Mesendoderm (in vitro differentiated cells): Measurements from ENCODE around the gene SGPP2.

ENCODE experiments used
- DNase-seq: peaks from one replicate; pipeline ENCODE4 v3.0.0; 2013
- H2AK5ac ChIP-seq: 2 replicates; pipeline ENCODE4 v1.6.1; 2013; ENCODE audit warnings: low read length, inconsistent platforms
- H2BK120ac ChIP-seq: 2 replicates; pipeline ENCODE4 v1.6.1; 2013; ENCODE audit warnings: low read depth, mild to moderate bottlenecking, low read length, moderate library complexity, mixed read lengths
- H2BK15ac ChIP-seq: replicated peaks from 2 replicates; pipeline ENCODE4 v1.6.1; 2013; ENCODE audit warnings: low read depth, mild to moderate bottlenecking, moderate library complexity
- H2BK5ac ChIP-seq: 2 replicates; pipeline ENCODE4 v1.6.1; 2013; ENCODE audit warnings: low read length, inconsistent platforms
- H3K18ac ChIP-seq: 2 replicates; pipeline ENCODE4 v1.6.1; 2013; ENCODE audit warnings: mild to moderate bottlenecking, low read length, mixed read lengths
- H3K23ac ChIP-seq: one replicate; pipeline ENCODE4 v1.6.1; 2013; ENCODE audit warnings: low read length
- H3K27ac ChIP-seq: 2 replicates; pipeline ENCODE4 v1.5.1; 2013; ENCODE audit warnings: low read depth, mild to moderate bottlenecking, inconsistent platforms, low read length, moderate library complexity
- H3K27me3 ChIP-seq: 2 replicates; pipeline ENCODE4 v1.6.1; 2013; ENCODE audit warnings: low read length, control low read depth, mild to moderate bottlenecking, inconsistent platforms; ENCODE audit not compliant: insufficient read depth, poor library complexity
- H3K36me3 ChIP-seq: 2 replicates; pipeline ENCODE4 v1.6.1; 2013; ENCODE audit warnings: low read length, inconsistent platforms; ENCODE audit not compliant: control insufficient read depth, insufficient read depth
- H3K4ac ChIP-seq: one replicate; pipeline ENCODE4 v1.6.1; 2013; ENCODE audit warnings: low read depth, mild to moderate bottlenecking, low read length, moderate library complexity
- H3K4me1 ChIP-seq: 2 replicates; pipeline ENCODE4 v1.6.1; 2013; ENCODE audit warnings: low read depth, low read length, inconsistent platforms; ENCODE audit not compliant: control insufficient read depth
- H3K4me2 ChIP-seq: 2 replicates; pipeline ENCODE4 v1.6.1; 2013; ENCODE audit warnings: low read length
- H3K4me3 ChIP-seq: 2 replicates; pipeline ENCODE4 v1.5.1; 2013; ENCODE audit warnings: mild to moderate bottlenecking, low read length
- H3K56ac ChIP-seq: one replicate; pipeline ENCODE4 v1.6.1; 2013; ENCODE audit warnings: low read length
- H3K79me1 ChIP-seq: 2 replicates; pipeline ENCODE4 v1.6.1; 2013; ENCODE audit warnings: low read length, inconsistent platforms
- H3K79me2 ChIP-seq: 2 replicates; pipeline ENCODE4 v1.6.1; 2013; ENCODE audit warnings: mild to moderate bottlenecking, low read length; ENCODE audit not compliant: control insufficient read depth, insufficient read depth
- H3K9ac ChIP-seq: 2 replicates; pipeline ENCODE4 v1.6.1; 2013; ENCODE audit warnings: low read length, inconsistent platforms
- H4K5ac ChIP-seq: one replicate; pipeline ENCODE4 v1.6.1; 2013; ENCODE audit warnings: low read length
- H4K8ac ChIP-seq: one replicate; pipeline ENCODE4 v1.6.1; 2013; ENCODE audit warnings: low read depth, mild to moderate bottlenecking, control low read depth, low read length, moderate library complexity
- WGBS: extraction: QIAGEN DNeasy Blood & Tissue Kit; methylation state at CpG from one replicate; pipeline ENCODE4 v1.1.7; 2013; ENCODE audit warnings: low lambda C conversion rate, missing lambda C conversion rate; ENCODE audit not compliant: insufficient coverage; ENCODE audit errors: extremely low coverage; 5-methylcytosine and 5-hydroxymethylcytosine counted together

SGPP2 gene

GRCh38 chr2:222532315-222532714 lies 108.0 kb downstream of the SGPP2 start:
- Histone ChIP-seq H3K9ac (no peak overlapping the region), H3K23ac (no peak overlapping the region), H2AK5ac (no peak overlapping the region), H3K27me3 (no peaks in the 10 kb centered on the region), H3K27ac (no peak overlapping the region), H2BK120ac (no peak overlapping the region), H4K5ac (no peak overlapping the region), H3K18ac (no peak overlapping the region), H3K4me1 (no peaks in the 10 kb centered on the region), H3K79me1 (no peaks in the 10 kb centered on the region), H3K79me2 (no peaks in the 10 kb centered on the region), H3K4me2 (no peak overlapping the region), H2BK15ac (no peak overlapping the region), H3K4me3 (no peak overlapping the region), H3K36me3 (no peaks in the 10 kb centered on the region), H2BK5ac (no peak overlapping the region), H4K8ac (no peak overlapping the region), H3K56ac (no peak overlapping the region), H3K4ac (no peak overlapping the region)
- no peak for DNase-seq
- WGBS = no CpG with 5 or more reads among the region's 5 CpGs

GRCh38 chr2:222535477-222535876 lies 111.1 kb downstream of the SGPP2 start:
- no peak overlapping the region for H3K27ac ChIP-seq
- no peak overlapping the region for H3K23ac ChIP-seq
- H3K56ac ChIP-seq = no peak overlapping the region
- H3K79me1 ChIP-seq = no peaks in the 10 kb centered on the region
- no peaks in the 10 kb centered on the region for H3K27me3 ChIP-seq
- no peak overlapping the region for H2BK15ac ChIP-seq
- H4K5ac ChIP-seq = no peak overlapping the region
- H3K79me2 ChIP-seq = no peaks in the 10 kb centered on the region
- no peak overlapping the region for H2AK5ac ChIP-seq
- no peaks in the 10 kb centered on the region for H3K4me1 ChIP-seq
- no peak overlapping the region for H3K4me3 ChIP-seq
- no peak overlapping the region for H2BK120ac ChIP-seq
- no peak overlapping the region for H3K4me2 ChIP-seq
- no CpG with 5 or more reads among the region's 6 CpGs for WGBS
- no peak overlapping the region for H2BK5ac ChIP-seq
- H3K18ac ChIP-seq = no peak overlapping the region
- H3K9ac ChIP-seq = no peak overlapping the region
- H4K8ac ChIP-seq = no peak overlapping the region
- H3K36me3 ChIP-seq = no peaks in the 10 kb centered on the region
- no peak for DNase-seq
- H3K4ac ChIP-seq = no peak overlapping the region

- no peak overlapping the region for H2BK15ac ChIP-seq
Measured at GRCh38 chr2:222538535-222538934, 114.2 kb downstream of the SGPP2 start.

GRCh38 chr2:222544661-222545060 lies 120.3 kb downstream of the SGPP2 start:
- H3K9ac ChIP-seq = no peak overlapping the region
- H2AK5ac ChIP-seq = no peak overlapping the region
- no peaks in the 10 kb centered on the region for H3K4me1 ChIP-seq
- DNase-seq = no peak
- H3K27ac ChIP-seq = no peak overlapping the region
- H3K27me3 ChIP-seq = no peaks in the 10 kb centered on the region
- H2BK15ac ChIP-seq = no peak overlapping the region
- no peaks in the 10 kb centered on the region for H3K36me3 ChIP-seq
- no CpG with 5 or more reads among the region's 1 CpG for WGBS
- H3K18ac ChIP-seq = no peak overlapping the region
- no peak overlapping the region for H4K5ac ChIP-seq
- no peak overlapping the region for H3K23ac ChIP-seq
- H3K4me2 ChIP-seq = no peak overlapping the region
- H2BK120ac ChIP-seq = no peak overlapping the region
- no peaks in the 10 kb centered on the region for H3K79me1 ChIP-seq
- no peak overlapping the region for H3K4ac ChIP-seq
- no peaks in the 10 kb centered on the region for H3K79me2 ChIP-seq
- H3K4me3 ChIP-seq = no peak overlapping the region
- no peak overlapping the region for H4K8ac ChIP-seq
- H3K56ac ChIP-seq = no peak overlapping the region
- H2BK5ac ChIP-seq = no peak overlapping the region

More at GRCh38 chr2:222538535-222538934, 114.2 kb downstream of the SGPP2 start:
- Histone ChIP-seq H3K4me2 (no peak overlapping the region), H3K4me3 (no peak overlapping the region), H3K27me3 (no peaks in the 10 kb centered on the region), H3K79me2 (no peaks in the 10 kb centered on the region), H3K4ac (no peak overlapping the region), H3K18ac (no peak overlapping the region), H3K9ac (no peak overlapping the region), H3K4me1 (no peaks in the 10 kb centered on the region), H3K27ac (no peak overlapping the region), H3K56ac (no peak overlapping the region), H4K5ac (no peak overlapping the region), H2BK5ac (no peak overlapping the region), H3K36me3 (no peaks in the 10 kb centered on the region), H2BK120ac (no peak overlapping the region), H3K23ac (no peak overlapping the region), H2AK5ac (no peak overlapping the region), H4K8ac (no peak overlapping the region), H3K79me1 (no peaks in the 10 kb centered on the region)
- WGBS = no CpG with 5 or more reads among the region's 3 CpGs
- DNase-seq = no peak

GRCh38 chr2:222545823-222546795 lies 121.8 kb downstream of the SGPP2 start:
- no peak overlapping the region for H3K4me3 ChIP-seq
- H3K4ac ChIP-seq = no peak overlapping the region
- no peak overlapping the region for H3K56ac ChIP-seq
- no CpG with 5 or more reads among the region's 6 CpGs for WGBS
- no peak overlapping the region for H3K4me2 ChIP-seq
- H4K8ac ChIP-seq = peak overlapping the region; percentile 76
- H3K9ac ChIP-seq = no peak overlapping the region
- H2BK15ac ChIP-seq = no peak overlapping the region
- no peak overlapping the region for H4K5ac ChIP-seq
- H3K79me2 ChIP-seq = no peaks in the 10 kb centered on the region
- H2BK120ac ChIP-seq = no peak overlapping the region
- H2AK5ac ChIP-seq = no peak overlapping the region
- no peak overlapping the region for H3K27ac ChIP-seq
- peaks cover 2% of the 10 kb centered on the region for H3K27me3 ChIP-seq
- no peak for DNase-seq
- no peak overlapping the region for H3K18ac ChIP-seq
- H2BK5ac ChIP-seq = no peak overlapping the region
- no peaks in the 10 kb centered on the region for H3K4me1 ChIP-seq
- H3K36me3 ChIP-seq = no peaks in the 10 kb centered on the region
- H3K79me1 ChIP-seq = no peaks in the 10 kb centered on the region
- H3K23ac ChIP-seq = no peak overlapping the region
